GM12878 (cell line): Measurements from ENCODE around the gene TYW3. TPM values are rescaled to one million over a fixed set of nuclear protein-coding genes. Genes with fewer than 3 reads are reported as not detected.

Source experiments
- ATAC-seq: fragments of 200-7000 bp; cut with Tn5 transposase; 3 replicates; pipeline ENCODE4 v1.9.1; 2020; ENCODE audit warnings: mild to moderate bottlenecking, moderate library complexity
- BruUV-seq: library from RNA; stranded (reverse); fragments of 400-500 nt; replicated peaks from 2 replicates; lab custom pipeline; 2021; lab: Mats Ljungman, UMichigan
- CTCF ChIA-PET: fragments of 300-600 bp; sonication (Branson Sonifier 250); formaldehyde crosslinking; extraction: SDS; loops from one replicate; lab custom pipeline; 2021; ENCODE audit warnings: inconsistent platforms; lab: Yijun Ruan, JAX
- POLR2A ChIA-PET: fragments of 350-600 bp; formaldehyde crosslinking; extraction: SDS; loops from one replicate; lab custom pipeline; 2021; ENCODE audit warnings: inconsistent platforms; lab: Charles Lee
- RAD21 ChIA-PET: fragments of 300-600 bp; sonication (Branson Sonifier 250); formaldehyde crosslinking; loops from one replicate; lab custom pipeline; 2023; ENCODE audit warnings: antibody characterized with exemption; ENCODE audit not compliant: unreplicated experiment; lab: Charles Lee
- SMC1A ChIA-PET: fragments of 300-600 bp; sonication (Branson Sonifier 250); formaldehyde crosslinking; loops from one replicate; lab custom pipeline; 2023; ENCODE audit not compliant: unreplicated experiment, uncharacterized antibody; lab: Charles Lee
- DNase-seq: peaks from one replicate; pipeline ENCODE4 v3.0.0-alpha.2; 2011; ENCODE audit warnings: low read depth, low spot score
- FAIRE-seq: peaks from 3 replicates; lab custom pipeline; 2011; peaks lifted over from hg19 to GRCh38; lab: Jason Lieb, UNC
- H2AFZ ChIP-seq: 2 replicates; pipeline ENCODE4 v1.6.0; 2011; ENCODE audit warnings: low read depth, low read length, control low read depth; ENCODE audit not compliant: control insufficient read depth
- H3K27ac ChIP-seq: 2 replicates; pipeline ENCODE4 v1.5.1; 2011; ENCODE audit warnings: control low read depth; ENCODE audit not compliant: control insufficient read depth, insufficient read depth
- H3K27me3 ChIP-seq, 2 experiments: replicated peaks in 1 of 2; 2 replicates each; pipeline versions ENCODE4 v1.6.0 to v1.6.1; 2011; ENCODE audit warnings: low read length in 1 of 2; ENCODE audit not compliant: control insufficient read depth in 2 of 2, insufficient read depth in 2 of 2
- H3K36me3 ChIP-seq, 2 experiments: 2 replicates each; pipeline ENCODE4 v1.5.1; 2011; ENCODE audit warnings: low read length in 1 of 2; ENCODE audit not compliant: control insufficient read depth in 2 of 2, insufficient read depth in 2 of 2
- H3K4me1 ChIP-seq: 2 replicates; pipeline ENCODE4 v1.6.1; 2011; ENCODE audit warnings: mild to moderate bottlenecking, low read length, moderate library complexity, mixed read lengths; ENCODE audit not compliant: control insufficient read depth, insufficient read depth
- H3K4me2 ChIP-seq: 2 replicates; pipeline ENCODE4 v1.6.0; 2011; ENCODE audit warnings: control low read depth; ENCODE audit not compliant: control insufficient read depth, insufficient read depth
- H3K4me3 ChIP-seq: fragments of 200-600 bp; sonication (generic); 2 replicates; pipeline ENCODE4 v1.5.1; 2016
- H3K79me2 ChIP-seq: 2 replicates; pipeline ENCODE4 v1.6.0; 2011; ENCODE audit warnings: low read length; ENCODE audit not compliant: control insufficient read depth, insufficient read depth
- H3K9ac ChIP-seq: 2 replicates; pipeline ENCODE4 v1.8.0; 2011; ENCODE audit warnings: low read length, control low read depth, mixed read lengths; ENCODE audit not compliant: control insufficient read depth, insufficient read depth
- H3K9me3 ChIP-seq: replicated peaks from 3 replicates; pipeline ENCODE4 v1.5.1; 2011; ENCODE audit warnings: mild to moderate bottlenecking, low read length; ENCODE audit not compliant: control insufficient read depth, insufficient read depth
- H4K20me1 ChIP-seq: 2 replicates; pipeline ENCODE4 v1.6.0; 2011; ENCODE audit not compliant: control insufficient read depth, insufficient read depth
- BCL3 ChIP-seq: IDR thresholded peaks from 2 replicates; pipeline ENCODE4 v1.6.1; 2011; ENCODE audit warnings: borderline replicate concordance, low read depth, mild to moderate bottlenecking, moderate library complexity, low read length; ENCODE audit not compliant: insufficient read depth, poor library complexity, severe bottlenecking
- BMI1 ChIP-seq: fragments of 450-650 bp; IDR thresholded peaks from 2 replicates; pipeline ENCODE4 v1.6.1; 2016; ENCODE audit warnings: mild to moderate bottlenecking, moderate library complexity, borderline replicate concordance
- CUX1 ChIP-seq: IDR thresholded peaks from 2 replicates; pipeline ENCODE4 v1.6.1; 2012; ENCODE audit warnings: improper control_type of control experiment, low read depth, low read length; ENCODE audit not compliant: insufficient replicate concordance
- ESRRA ChIP-seq: IDR thresholded peaks from 2 replicates; pipeline ENCODE4 v1.6.1; 2012; ENCODE audit warnings: mild to moderate bottlenecking, low read length, improper control_type of control experiment
- GATAD2B ChIP-seq: fragments of 450-650 bp; conservative IDR thresholded peaks from 2 replicates; pipeline ENCODE4 v1.6.1; 2017; ENCODE audit warnings: low read depth, mild to moderate bottlenecking, moderate library complexity
- HDAC2 ChIP-seq: fragments of 200-600 bp; sonication (generic); IDR thresholded peaks from 2 replicates; pipeline ENCODE4 v1.6.1; 2017
- LARP7 ChIP-seq: fragments of 450-650 bp; IDR thresholded peaks from 2 replicates; pipeline ENCODE4 v1.6.1; 2017; ENCODE audit warnings: mild to moderate bottlenecking
- MTA2 ChIP-seq: fragments of 450-650 bp; IDR thresholded peaks from 2 replicates; pipeline ENCODE4 v1.6.1; 2016; ENCODE audit warnings: low read depth, mild to moderate bottlenecking, moderate library complexity
- NRF1 ChIP-seq: conservative IDR thresholded peaks from 2 replicates; pipeline ENCODE4 v1.6.1; 2011; ENCODE audit warnings: mild to moderate bottlenecking, low read depth, low read length, improper control_type of control experiment
- SP1 ChIP-seq: IDR thresholded peaks from one replicate; pipeline ENCODE4 v1.6.1; 2011; ENCODE audit warnings: low read depth, low read length
- ZBTB11 ChIP-seq: fragments of 450-650 bp; formaldehyde crosslinking; IDR thresholded peaks from 2 replicates; pipeline ENCODE4 v1.5.0; 2022; ENCODE audit warnings: mild to moderate bottlenecking, missing genetic modification characterization
- WGBS: methylation state at CpG from one replicate; pipeline ENCODE4 v1.1.6; 2016; ENCODE audit warnings: low lambda C conversion rate; ENCODE audit not compliant: insufficient replicate concordance, insufficient coverage; ENCODE audit errors: missing lambda C conversion rate; 5-methylcytosine and 5-hydroxymethylcytosine counted together
- in situ Hi-C: fragments of 300-500 bp; cut with MboI; formaldehyde crosslinking; loops from 9 replicates; pipeline ENCODE4 v1.14.3; 2018; ENCODE audit warnings: mixed read lengths
- intact Hi-C: fragments of 100-400 bp; cut with micrococcal nuclease; formaldehyde crosslinking; loops from one replicate; pipeline ENCODE4 v1.14.2; 2022; ENCODE audit not compliant: unreplicated experiment
- polyA plus RNA-seq, 11 experiments: library from polyadenylated mRNA; depleted of rRNA in 4 of 11; unstranded in 6 of 11; stranded (reverse) in 5 of 11; fragments of >200 nt; fragmentation: Nextera tagmentation in 4 of 11; fragmentation: Illumina TruSeq in 1 of 11; extraction: Ambion mirVana in 4 of 11; extraction: Trizol in 1 of 11; gene quantifications; 1 replicate in 1 of 11; 2 replicates in 10 of 11; pipeline versions ENCODE4 v1.2.1 to v1.2.3, GENCODE V29; 2011 to 2016; ENCODE audit warnings: inconsistent platforms in 2 of 11, missing spikeins in 2 of 11, low read depth in 1 of 11
- total RNA-seq, 4 experiments: library from RNA; depleted of rRNA in 3 of 4; stranded (reverse); fragments of >200 nt in 3 of 4; fragmentation: Illumina TruSeq in 1 of 4; extraction: Trizol in 1 of 4; gene quantifications; 2 replicates each; pipeline versions ENCODE4 v1.2.1 to v1.2.3, GENCODE V29; 2013 to 2021

TYW3 gene
- total and polyA plus RNA-seq, 10 of the 15 experiments (the other 5 are each of a cell fraction or from before 2014, with no cell fraction given), result 18.6 to 54.4 (median 32.8) TPM

GRCh38 chr1:74703386-74704182, 29.4 kb upstream of the TYW3 start:
- 92% methylated on average over 6 of the region's 6 CpGs for WGBS
- ChIA-PET SMC1A (interaction anchor here (0.8 to 4.3 kb wide), 9 partner anchors 10 to 64 kb away, joined by 3 to 36 read pairs (median 5); partner anchors contain the start of genes CRYZ and TYW3), RAD21 (interaction anchor here (1.2 to 3.0 kb wide), 4 partner anchors 11 to 32 kb away, joined by 3 to 18 read pairs (median 8); partner anchors contain the start of genes CRYZ and TYW3), CTCF (interaction anchor here (0.6 to 3.2 kb wide), 4 partner anchors 10 to 32 kb away, joined by 3 to 16 read pairs (median 4); no protein-coding TSS in a partner anchor), POLR2A (interaction anchor here (0.8 to 1.1 kb wide), 3 partner anchors 9 to 27 kb away, joined by 3 to 4 read pairs (median 4); no protein-coding TSS in a partner anchor)
- Histone ChIP-seq H3K79me2 (no peaks in the 10 kb centered on the region), H3K4me3 (no peak overlapping the region), H4K20me1 (no peaks in the 10 kb centered on the region), H3K9me3 (no peaks in the 10 kb centered on the region), H3K4me1 (peaks cover 16% of the 10 kb centered on the region; the same call in 1 of the 2 replicates), H3K27me3 (no peaks in the 10 kb centered on the region), H2AFZ (no peak overlapping the region), H3K9ac (no peak overlapping the region), H3K36me3 (peaks cover 0 to 23% of the 10 kb centered on the region in 2 experiments; a peak in 2 of 4 replicates), H3K27ac (no peak overlapping the region), H3K4me2 (no peak overlapping the region)
- intact Hi-C loops, result no loop called here
- no TSS peak for BruUV-seq
- in situ Hi-C loops, result no loop called here
- FAIRE-seq (no peak), ATAC-seq (no peak), DNase-seq (no peak)
- TF ChIP-seq BMI1, result no peak
- no peak for TF ChIP-seq SP1
- TF ChIP-seq ZBTB11, result no peak
- no peak for TF ChIP-seq CUX1
- TF ChIP-seq GATAD2B, result no peak
- no peak for TF ChIP-seq HDAC2
- TF ChIP-seq LARP7, result no peak
- TF ChIP-seq NRF1, result no peak
- TF ChIP-seq ESRRA, result no peak
- no peak for TF ChIP-seq BCL3
- no peak for TF ChIP-seq MTA2
